Activated CD4-positive, alpha-beta memory T cell treated with anti-CD3 and anti-CD28 coated beads for 36 hours (primary cell): ENCODE results near the gene ARTN. TPM values are rescaled to one million over a fixed set of nuclear protein-coding genes. Genes with fewer than 3 reads are reported as not detected.

Experiments
- CTCF ChIA-PET: fragments of 350-600 bp; sonication (Branson Sonifier 250); formaldehyde crosslinking; loops from one replicate; lab custom pipeline; 2021; ENCODE audit warnings: antibody characterized with exemption, inconsistent platforms; lab: Charles Lee
- POLR2A ChIA-PET: fragments of 350-600 bp; sonication (Branson Sonifier 250); formaldehyde crosslinking; loops from one replicate; lab custom pipeline; 2021; ENCODE audit warnings: antibody characterized with exemption; lab: Charles Lee
- DNase-seq: peaks from one replicate; pipeline ENCODE4 v3.0.0-alpha.2; 2020
- H3K27ac Mint-ChIP-seq: one replicate; pipeline ENCODE4 v1.8.0; 2021; ENCODE audit warnings: mixed read lengths
- H3K27me3 Mint-ChIP-seq: one replicate; pipeline ENCODE4 v1.8.0; 2021; ENCODE audit warnings: mixed read lengths
- H3K36me3 Mint-ChIP-seq: one replicate; pipeline ENCODE4 v1.8.0; 2021; ENCODE audit warnings: mixed read lengths
- H3K4me1 Mint-ChIP-seq: one replicate; pipeline ENCODE4 v1.8.0; 2021; ENCODE audit warnings: low read depth, mixed read lengths
- H3K4me3 Mint-ChIP-seq: one replicate; pipeline ENCODE4 v1.8.0; 2021; ENCODE audit warnings: mild to moderate bottlenecking, mixed read lengths
- H3K9me3 Mint-ChIP-seq: one replicate; pipeline ENCODE4 v1.8.0; 2021; ENCODE audit warnings: mixed read lengths
- intact Hi-C: fragments of 100-400 bp; cut with micrococcal nuclease; formaldehyde crosslinking; loops from one replicate; pipeline ENCODE4 v1.15.1; 2023
- total RNA-seq, 2 experiments: library from RNA; stranded (reverse); gene quantifications; one replicate each; pipeline ENCODE4 v1.2.3, GENCODE V29; 2021

Gene ARTN
- total RNA-seq, 2 experiments from 2014 or later, result not detected

- intact Hi-C loops, result no loop called here
- Mint-ChIP-seq H3K36me3 (peaks cover 2% of the 10 kb centered on the region), H3K4me3 (no peak overlapping the region), H3K27ac (no peak overlapping the region), H3K9me3 (no peaks in the 10 kb centered on the region), H3K27me3 (no peaks in the 10 kb centered on the region), H3K4me1 (no peaks in the 10 kb centered on the region)
- DNase-seq, result no peak
- CTCF ChIA-PET, result interaction anchor here (0.7 kb wide), 1 partner anchor 87 kb away, joined by 3 read pairs; no protein-coding TSS in a partner anchor
- POLR2A ChIA-PET, result no interaction called here
Observed at GRCh38 chr1:43908226-43908625, 25.4 kb upstream of the ARTN start.

- DNase-seq, result no peak
- H3K27ac Mint-ChIP-seq, result no peak overlapping the region
- POLR2A ChIA-PET, result no interaction called here
- no peaks in the 10 kb centered on the region for H3K9me3 Mint-ChIP-seq
- no peak overlapping the region for H3K4me3 Mint-ChIP-seq
- H3K27me3 Mint-ChIP-seq, result no peaks in the 10 kb centered on the region
- CTCF ChIA-PET, result no interaction called here
- H3K4me1 Mint-ChIP-seq, result no peaks in the 10 kb centered on the region
- intact Hi-C loops, result no loop called here
- H3K36me3 Mint-ChIP-seq, result peaks cover 2% of the 10 kb centered on the region
Observed at GRCh38 chr1:43908858-43909257, 24.7 kb upstream of the ARTN start.

DNA sequence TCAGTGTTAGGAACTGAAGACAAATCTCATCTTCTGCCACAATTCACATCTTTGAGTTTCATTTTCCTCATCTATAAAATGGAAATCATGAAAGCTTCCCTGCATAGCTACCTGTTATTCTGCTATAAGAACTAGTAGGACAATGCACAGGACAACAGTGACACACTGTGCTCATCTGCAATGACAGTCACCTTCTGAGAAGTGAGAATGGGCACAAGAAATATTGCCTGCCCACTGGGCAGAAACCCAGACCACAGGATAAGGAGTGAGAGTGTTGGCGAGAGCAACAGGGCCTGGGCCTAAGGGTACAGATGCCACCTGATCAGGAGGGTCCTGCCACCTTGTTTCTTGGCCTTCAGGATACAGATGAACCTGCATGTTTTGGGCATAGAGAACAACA is 23.3 kb upstream of the ARTN start:
- no peak overlapping the region for H3K4me3 Mint-ChIP-seq
- no peaks in the 10 kb centered on the region for H3K27me3 Mint-ChIP-seq
- H3K9me3 Mint-ChIP-seq, result no peaks in the 10 kb centered on the region
- no peaks in the 10 kb centered on the region for H3K4me1 Mint-ChIP-seq
- no peak overlapping the region for H3K27ac Mint-ChIP-seq
- intact Hi-C loops, result no loop called here
- POLR2A ChIA-PET, result no interaction called here
- peaks cover 2% of the 10 kb centered on the region for H3K36me3 Mint-ChIP-seq
- DNase-seq, result no peak
- CTCF ChIA-PET, result interaction anchor here (1.3 kb wide), 1 partner anchor 24 kb away, joined by 3 read pairs; no protein-coding TSS in a partner anchor

DNA sequence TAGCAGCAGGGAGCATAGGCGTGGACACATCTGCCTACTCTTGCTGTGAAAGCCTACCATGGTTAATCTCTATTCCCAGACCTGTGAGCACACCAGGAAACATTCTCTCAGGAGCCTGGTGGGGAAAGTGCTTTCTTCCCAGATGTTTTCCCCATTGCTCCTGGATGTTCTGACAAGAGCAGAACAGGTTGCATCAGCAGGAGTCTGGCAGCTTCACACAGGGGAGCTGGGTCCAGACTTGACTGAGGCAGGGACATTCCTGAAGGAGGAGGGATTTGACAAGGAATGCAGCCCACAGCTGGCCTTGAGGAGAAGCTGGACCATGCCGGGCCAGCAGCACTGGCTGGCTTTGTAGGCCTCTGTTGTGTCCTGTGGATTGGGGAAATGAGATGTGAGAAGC is 21.0 kb upstream of the ARTN start:
- Mint-ChIP-seq H3K4me1 (no peaks in the 10 kb centered on the region), H3K27me3 (no peaks in the 10 kb centered on the region), H3K36me3 (peaks cover 2% of the 10 kb centered on the region), H3K4me3 (no peak overlapping the region), H3K9me3 (no peaks in the 10 kb centered on the region), H3K27ac (no peak overlapping the region)
- CTCF ChIA-PET, result interaction anchor here (1.0 to 3.3 kb wide), 3 partner anchors 22 to 149 kb away, joined by 3 to 15 read pairs (median 3); no protein-coding TSS in a partner anchor
- POLR2A ChIA-PET, result no interaction called here
- no peak for DNase-seq
- intact Hi-C loops, result no loop called here

GRCh38 chr1:43913051-43913501 is 20.5 kb upstream of the ARTN start:
- no peak for DNase-seq
- ChIA-PET POLR2A (no interaction called here), CTCF (interaction anchor here (3.3 kb wide), 1 partner anchor 22 kb away, joined by 15 read pairs; no protein-coding TSS in a partner anchor)
- Mint-ChIP-seq H3K36me3 (peaks cover 2% of the 10 kb centered on the region), H3K27ac (no peak overlapping the region), H3K9me3 (no peaks in the 10 kb centered on the region), H3K4me1 (no peaks in the 10 kb centered on the region), H3K27me3 (no peaks in the 10 kb centered on the region), H3K4me3 (no peak overlapping the region)
- intact Hi-C loops, result no loop called here

DNA sequence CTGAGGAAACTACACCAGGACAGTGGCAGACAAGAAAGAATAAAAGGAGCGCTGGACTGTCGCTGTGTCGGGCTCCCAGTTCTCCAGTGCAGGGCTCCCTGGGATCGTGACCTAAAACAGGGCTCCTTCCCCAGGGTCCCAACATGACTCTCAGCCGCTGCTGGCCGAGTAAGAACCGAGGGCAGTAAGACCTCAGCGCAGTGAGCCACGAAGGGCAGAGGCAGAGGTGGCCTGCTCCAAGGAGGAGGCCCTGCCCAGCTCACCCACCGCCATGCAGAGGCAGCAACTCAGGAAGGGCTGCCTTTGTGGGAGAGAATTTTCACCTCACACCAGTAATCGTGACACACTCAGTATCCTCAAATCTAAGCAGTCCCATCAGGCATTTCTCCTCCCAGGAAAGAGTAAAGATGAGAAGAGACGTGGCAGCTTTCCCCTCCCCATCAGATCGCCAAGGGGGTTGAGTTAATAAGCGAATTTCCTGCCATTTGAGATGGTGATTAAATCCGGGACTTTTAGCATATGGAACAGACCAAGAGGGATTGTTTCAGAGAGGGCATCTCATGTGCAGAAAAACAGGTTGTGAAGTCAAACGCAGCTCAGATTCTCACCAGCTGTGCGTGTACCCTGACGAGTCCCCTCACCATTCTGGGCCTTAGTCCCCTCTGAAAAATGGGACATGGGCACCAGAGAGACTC is 19.8 kb upstream of the ARTN start:
- ChIA-PET POLR2A (no interaction called here), CTCF (interaction anchor here (3.3 kb wide), 1 partner anchor 21 kb away, joined by 15 read pairs; no protein-coding TSS in a partner anchor)
- H3K36me3 Mint-ChIP-seq, result peaks cover 1% of the 10 kb centered on the region
- intact Hi-C loops, result no loop called here
- H3K27me3 Mint-ChIP-seq, result no peaks in the 10 kb centered on the region
- no peak overlapping the region for H3K4me3 Mint-ChIP-seq
- H3K9me3 Mint-ChIP-seq, result no peaks in the 10 kb centered on the region
- no peaks in the 10 kb centered on the region for H3K4me1 Mint-ChIP-seq
- no peak overlapping the region for H3K27ac Mint-ChIP-seq
- no peak for DNase-seq

DNA sequence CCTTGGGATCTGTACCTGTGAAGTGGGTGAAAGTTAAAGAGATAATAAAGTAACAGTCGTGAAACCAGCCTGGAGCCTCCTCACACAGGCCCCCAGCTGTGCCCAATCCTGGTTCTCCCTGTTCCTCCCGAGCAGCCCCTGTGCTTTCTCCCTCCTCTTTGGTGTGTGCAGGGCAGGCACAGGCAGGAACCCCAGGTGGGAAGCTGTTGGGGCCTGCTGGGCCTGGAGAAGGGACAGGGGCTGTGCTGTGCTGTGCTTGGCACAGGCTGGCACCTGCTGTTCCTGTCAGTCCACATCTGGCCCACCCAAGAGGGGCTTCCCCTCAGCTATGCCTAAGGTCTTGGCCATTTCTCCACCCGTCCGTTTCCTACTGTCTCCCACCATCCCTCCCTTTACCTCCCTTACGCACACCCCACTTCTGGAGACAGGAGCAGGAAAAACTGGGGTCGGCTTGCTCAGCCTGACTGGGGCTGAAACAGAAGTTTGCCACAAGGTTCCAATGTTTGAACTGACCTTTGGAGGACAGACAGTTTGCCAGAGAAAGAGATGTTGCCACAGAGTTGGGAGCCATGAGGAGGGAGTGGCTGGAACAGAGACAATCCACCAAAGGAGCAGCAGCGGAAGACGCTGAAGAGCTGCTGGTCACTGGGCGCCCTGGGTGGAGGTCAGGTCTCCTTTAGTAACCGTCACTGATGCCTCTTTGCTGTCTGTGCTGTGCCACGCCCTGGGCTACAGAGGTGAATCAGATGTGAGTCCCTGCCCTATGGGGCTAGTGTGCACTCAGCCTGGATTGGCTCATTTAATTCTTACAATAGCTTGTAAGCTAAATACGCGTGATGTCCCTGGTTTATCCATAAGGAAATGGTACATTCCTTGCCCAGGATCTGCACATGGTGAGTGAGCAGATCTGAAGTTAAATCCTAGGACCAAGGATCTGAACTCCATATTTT is 18.8 kb upstream of the ARTN start:
- CTCF ChIA-PET, result interaction anchor here (0.5 to 3.3 kb wide), 3 partner anchors 9 to 20 kb away, joined by 3 to 15 read pairs (median 4); no protein-coding TSS in a partner anchor
- H3K36me3 Mint-ChIP-seq, result no peaks in the 10 kb centered on the region
- no peaks in the 10 kb centered on the region for H3K4me1 Mint-ChIP-seq
- H3K27me3 Mint-ChIP-seq, result no peaks in the 10 kb centered on the region
- POLR2A ChIA-PET, result no interaction called here
- no peak overlapping the region for H3K4me3 Mint-ChIP-seq
- intact Hi-C loops, result no loop called here
- DNase-seq, result no peak
- no peak overlapping the region for H3K27ac Mint-ChIP-seq
- H3K9me3 Mint-ChIP-seq, result no peaks in the 10 kb centered on the region

GRCh38 chr1:43919906-43920305 is 13.7 kb upstream of the ARTN start:
- ChIA-PET CTCF (interaction anchor here (1.4 kb wide), 1 partner anchor 11 kb away, joined by 3 read pairs; no protein-coding TSS in a partner anchor), POLR2A (interaction anchor here (0.9 kb wide), 1 partner anchor 24 kb away, joined by 3 read pairs; no protein-coding TSS in a partner anchor)
- Mint-ChIP-seq H3K9me3 (no peaks in the 10 kb centered on the region), H3K36me3 (no peaks in the 10 kb centered on the region), H3K4me1 (no peaks in the 10 kb centered on the region), H3K27ac (no peak overlapping the region), H3K27me3 (no peaks in the 10 kb centered on the region), H3K4me3 (no peak overlapping the region)
- no peak for DNase-seq
- intact Hi-C loops, result no loop called here

- POLR2A ChIA-PET, result interaction anchor here (0.9 kb wide), 1 partner anchor 22 kb away, joined by 3 read pairs; no protein-coding TSS in a partner anchor
- CTCF ChIA-PET, result interaction anchor here (1.5 kb wide), 1 partner anchor 14 kb away, joined by 8 read pairs; no protein-coding TSS in a partner anchor
Observed at GRCh38 chr1:43921022-43921421, 12.6 kb upstream of the ARTN start.

DNA sequence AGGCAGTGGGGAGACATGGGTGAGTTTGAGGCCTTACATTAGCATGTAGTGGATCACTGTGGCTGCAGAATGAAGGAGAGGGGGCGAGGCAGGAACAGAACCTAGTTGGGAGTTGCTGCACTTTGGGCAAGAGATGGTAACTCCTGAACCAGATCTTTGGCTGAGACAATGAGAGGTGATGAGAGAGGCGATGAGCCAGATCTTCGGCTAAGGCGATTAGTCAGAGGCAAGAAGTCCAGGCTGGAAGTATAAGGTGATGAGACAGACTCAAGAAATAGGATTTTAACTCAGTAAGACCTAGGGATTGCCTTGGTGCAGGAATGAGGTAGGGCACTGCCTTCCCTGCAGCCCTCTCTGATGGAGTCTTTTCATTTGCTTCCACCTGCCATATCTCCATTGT is 9.1 kb upstream of the ARTN start:
- no peaks in the 10 kb centered on the region for H3K9me3 Mint-ChIP-seq
- H3K4me1 Mint-ChIP-seq, result peaks cover under 1% of the 10 kb centered on the region

More at GRCh38 chr1:43921022-43921421, 12.6 kb upstream of the ARTN start:
- no peaks in the 10 kb centered on the region for H3K9me3 Mint-ChIP-seq
- no peaks in the 10 kb centered on the region for H3K36me3 Mint-ChIP-seq
- no peaks in the 10 kb centered on the region for H3K4me1 Mint-ChIP-seq
- H3K27ac Mint-ChIP-seq, result no peak overlapping the region
- H3K4me3 Mint-ChIP-seq, result no peak overlapping the region
- no peak for DNase-seq
- H3K27me3 Mint-ChIP-seq, result no peaks in the 10 kb centered on the region
- intact Hi-C loops, result no loop called here

GRCh38 chr1:43925846-43926245 is 7.8 kb upstream of the ARTN start:
- no peaks in the 10 kb centered on the region for H3K27me3 Mint-ChIP-seq
- peaks cover 6% of the 10 kb centered on the region for H3K36me3 Mint-ChIP-seq
- CTCF ChIA-PET, result interaction anchor here (1.1 to 1.2 kb wide), 2 partner anchors 9 to 162 kb away, joined by 3 to 4 read pairs; no protein-coding TSS in a partner anchor
- no peak overlapping the region for H3K4me3 Mint-ChIP-seq
- H3K27ac Mint-ChIP-seq, result no peak overlapping the region
- intact Hi-C loops, result no loop called here
- DNase-seq, result no peak
- POLR2A ChIA-PET, result no interaction called here
- no peaks in the 10 kb centered on the region for H3K9me3 Mint-ChIP-seq
- H3K4me1 Mint-ChIP-seq, result peaks cover 4% of the 10 kb centered on the region

More for the DNA sequence above, 9.1 kb upstream of the ARTN start:
- no peaks in the 10 kb centered on the region for H3K27me3 Mint-ChIP-seq
- peaks cover 3% of the 10 kb centered on the region for H3K36me3 Mint-ChIP-seq
- ChIA-PET CTCF (interaction anchor here (1.2 to 1.7 kb wide), 2 partner anchors 9 to 10 kb away, joined by 3 to 14 read pairs; partner anchors contain the start of gene ARTN), POLR2A (no interaction called here)
- intact Hi-C loops, result no loop called here
- no peak overlapping the region for H3K4me3 Mint-ChIP-seq
- no peak for DNase-seq
- no peak overlapping the region for H3K27ac Mint-ChIP-seq
